Lung (tissue), 12 donors: Measurements from ENCODE around the gene NOD1. TPM values are rescaled to one million over a fixed set of nuclear protein-coding genes. Genes with fewer than 3 reads are reported as not detected.

ENCODE experiments used
- ATAC-seq: fragments of 200-7000 bp; cut with Tn5 transposase; one replicate; pipeline ENCODE4 v1.9.1; 2020; ENCODE audit warnings: moderate number of reproducible peaks; ENCODE audit not compliant: insufficient read depth, low FRiP score
- DNase-seq, 3 donors: peaks; one replicate each; pipeline ENCODE4 v3.0.0-alpha.2; 2013 to 2017
- H3K27ac ChIP-seq, 2 donors: one replicate each; pipeline ENCODE4 v1.5.1; 2013; ENCODE audit warnings: mild to moderate bottlenecking in 2 of 2, moderate library complexity in 2 of 2, control low read depth in 1 of 2, inconsistent platforms in 1 of 2, low read depth in 1 of 2, low read length in 1 of 2
- H3K27me3 ChIP-seq, 3 donors: one replicate each; pipeline ENCODE4 v1.5.1; 2013; ENCODE audit warnings: low read length in 2 of 3; ENCODE audit not compliant: control insufficient read depth in 3 of 3, insufficient read depth in 3 of 3
- H3K36me3 ChIP-seq, 4 donors: one replicate each; pipeline ENCODE4 v1.5.1; 2013; ENCODE audit warnings: low read length in 4 of 4, mild to moderate bottlenecking in 1 of 4, moderate library complexity in 1 of 4; ENCODE audit not compliant: control insufficient read depth in 4 of 4, insufficient read depth in 4 of 4
- H3K4me1 ChIP-seq, 5 donors: one replicate each; pipeline ENCODE4 v1.5.1; 2013; ENCODE audit warnings: low read length in 5 of 5, mild to moderate bottlenecking in 2 of 5, moderate library complexity in 1 of 5; ENCODE audit not compliant: control insufficient read depth in 5 of 5, insufficient read depth in 5 of 5
- H3K4me3 ChIP-seq: one replicate; pipeline ENCODE4 v1.5.1; 2013; ENCODE audit warnings: mild to moderate bottlenecking, control low read depth, moderate library complexity
- H3K9ac ChIP-seq, 2 donors: one replicate each; pipeline ENCODE4 v1.5.1; 2013; ENCODE audit warnings: low read length in 2 of 2, control low read depth in 1 of 2; ENCODE audit not compliant: insufficient read depth in 1 of 2
- H3K9me3 ChIP-seq, 4 donors: one replicate each; pipeline ENCODE4 v1.5.1; 2013; ENCODE audit warnings: low read length in 3 of 4, mild to moderate bottlenecking in 1 of 4, moderate library complexity in 1 of 4; ENCODE audit not compliant: control insufficient read depth in 4 of 4, insufficient read depth in 3 of 4
- CTCF ChIP-seq: IDR thresholded peaks from 2 replicates; pipeline ENCODE4 v1.5.1; 2012; ENCODE audit warnings: mild to moderate bottlenecking; ENCODE audit errors: control extremely low read depth, extremely low read depth
- WGBS, 2 donors: extraction: QIAGEN DNeasy Blood & Tissue Kit; methylation state at CpG; one replicate each; pipeline ENCODE4 v1.1.7; 2013; 5-methylcytosine and 5-hydroxymethylcytosine counted together
- polyA plus RNA-seq, 2 donors: library from polyadenylated mRNA; stranded (reverse); fragments of 200-250 nt; gene quantifications; one replicate each; pipeline ENCODE4 v1.2.1, GENCODE V29; 2013
- total RNA-seq, 2 donors: library from RNA; depleted of rRNA in 1 of 2; stranded (reverse); fragments of >200 nt in 1 of 2; gene quantifications; one replicate each; pipeline ENCODE4 v1.2.1, GENCODE V29; 2014 to 2021
- donor health status: control.
- donor health status: control.
- donor health status: Bipolar disorder and iron deficiency.
- donor health status: healthy.
- donor health status: DM: yes; HTN: yes; CAD: no.

Gene NOD1
- total and polyA plus RNA-seq, 4 donors, result 11.5 to 46.1 (median 21.5) TPM

GRCh38 chr7:30450983-30451497 lies 27.5 kb downstream of the NOD1 start:
- H3K36me3 ChIP-seq, result peaks cover 23 to 58% (median 31%) of the 10 kb centered on the region in 4 donors
- no peak overlapping the region for H3K27ac ChIP-seq
- ATAC-seq (no peak), DNase-seq (no peak)
- H3K27me3 ChIP-seq, result no peaks in the 10 kb centered on the region
- no peak overlapping the region for H3K4me3 ChIP-seq
- H3K9me3 ChIP-seq, result no peaks in the 10 kb centered on the region
- WGBS, 2 donors, result 94 to 96% methylated on average over 22 of the region's 22 CpGs
- no peak for TF ChIP-seq CTCF
- H3K4me1 ChIP-seq, result peaks cover 0 to 38% (median 5%) of the 10 kb centered on the region in 5 donors
- no peak overlapping the region for H3K9ac ChIP-seq

GRCh38 chr7:30450240-30450982 lies 28.2 kb downstream of the NOD1 start:
- Histone ChIP-seq H3K4me3 (no peak overlapping the region), H3K36me3 (peaks cover 21 to 54% (median 31%) of the 10 kb centered on the region in 4 donors), H3K27me3 (no peaks in the 10 kb centered on the region), H3K27ac (no peak overlapping the region), H3K9me3 (no peaks in the 10 kb centered on the region), H3K9ac (no peak overlapping the region), H3K4me1 (peaks cover 0 to 38% (median 5%) of the 10 kb centered on the region in 5 donors)
- TF ChIP-seq CTCF, result no peak
- 73 to 78% methylated on average over 6 of the region's 6 CpGs for WGBS, 2 donors
- peak; percentile 72 to 94 (median 88) for DNase-seq
- ATAC-seq, result no peak

- peaks cover 9 to 45% (median 24%) of the 10 kb centered on the region in 4 donors for H3K36me3 ChIP-seq
- whole genome bisulfite sequencing, 2 donors, result 82 to 88% methylated on average over 10 of the region's 10 CpGs
- H3K9ac ChIP-seq, result no peak overlapping the region
- peak overlapping the region in 1 of 2 donors; percentile 42 for H3K27ac ChIP-seq
- no peaks in the 10 kb centered on the region for H3K27me3 ChIP-seq
- ATAC-seq, result no peak
- H3K4me1 ChIP-seq, result peaks cover 0 to 38% (median 0%) of the 10 kb centered on the region in 5 donors
- DNase-seq, result peak; percentile 70 to 89 (median 85)
- no peaks in the 10 kb centered on the region for H3K9me3 ChIP-seq
- H3K4me3 ChIP-seq, result no peak overlapping the region
- TF ChIP-seq CTCF, result no peak
Measured at GRCh38 chr7:30448461-30449189, 30.0 kb downstream of the NOD1 start.
